GM18868 (cell line): ENCODE results near the gene NFXL1.

Experiments used
- ATAC-seq: cut with Tn5 transposase; IDR thresholded peaks from one replicate; pipeline ENCODE4 v1.9.1; 2021; ENCODE audit warnings: mild to moderate bottlenecking, moderate library complexity; ENCODE audit not compliant: unreplicated experiment

NFXL1 gene

DNA sequence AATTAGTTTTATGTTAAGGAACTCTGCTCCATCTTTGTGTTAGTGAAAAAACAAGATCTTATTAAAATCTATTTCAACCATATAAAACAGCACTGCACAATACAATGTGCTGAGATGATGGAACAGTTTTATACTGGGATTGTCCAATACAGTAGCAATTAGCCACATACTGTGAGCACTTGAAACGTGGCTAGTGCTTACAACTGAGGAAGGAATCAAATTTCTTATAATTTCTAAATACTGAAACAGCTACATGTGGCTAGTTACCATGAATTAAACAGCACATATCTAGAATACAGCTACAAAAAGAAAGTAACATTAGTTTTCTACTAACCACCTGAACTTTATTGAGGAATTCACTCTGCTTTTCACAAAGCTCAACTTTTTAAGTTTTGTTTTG is 14.7 kb downstream of the NFXL1 start:
- no peak for ATAC-seq

GRCh38 chr4:47891928-47892327 is 22.5 kb downstream of the NFXL1 start:
- ATAC-seq = no peak

GRCh38 chr4:47882228-47882627 is 32.2 kb downstream of the NFXL1 start:
- ATAC-seq = no peak

GRCh38 chr4:47879458-47879857 is 34.9 kb downstream of the NFXL1 start:
- no peak for ATAC-seq

GRCh38 chr4:47876784-47877546 is 37.4 kb downstream of the NFXL1 start:
- ATAC-seq = no peak

DNA sequence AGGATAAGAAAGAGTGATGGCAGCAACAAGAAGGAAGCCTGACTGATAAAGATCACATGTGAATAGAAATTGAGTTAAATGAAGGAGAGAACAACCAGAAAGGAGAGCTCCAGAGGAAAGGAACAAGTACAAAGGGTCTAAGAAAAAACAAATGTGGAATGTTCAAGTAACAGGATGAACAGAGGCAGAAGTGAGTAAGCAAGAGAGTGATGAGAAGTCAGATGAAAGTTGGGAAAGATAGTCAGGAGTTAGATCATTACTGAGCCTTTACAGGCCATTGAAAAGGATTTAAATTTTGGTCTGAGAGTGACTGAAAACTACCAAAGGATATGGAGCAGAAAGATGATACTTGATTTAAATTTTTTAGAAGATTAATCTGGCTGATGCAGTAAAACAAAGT is 38.1 kb downstream of the NFXL1 start:
- no peak for ATAC-seq

GRCh38 chr4:47873877-47874541 is 40.4 kb downstream of the NFXL1 start:
- no peak for ATAC-seq

GRCh38 chr4:47863486-47863885 is 50.9 kb downstream of the NFXL1 start:
- ATAC-seq = no peak

DNA sequence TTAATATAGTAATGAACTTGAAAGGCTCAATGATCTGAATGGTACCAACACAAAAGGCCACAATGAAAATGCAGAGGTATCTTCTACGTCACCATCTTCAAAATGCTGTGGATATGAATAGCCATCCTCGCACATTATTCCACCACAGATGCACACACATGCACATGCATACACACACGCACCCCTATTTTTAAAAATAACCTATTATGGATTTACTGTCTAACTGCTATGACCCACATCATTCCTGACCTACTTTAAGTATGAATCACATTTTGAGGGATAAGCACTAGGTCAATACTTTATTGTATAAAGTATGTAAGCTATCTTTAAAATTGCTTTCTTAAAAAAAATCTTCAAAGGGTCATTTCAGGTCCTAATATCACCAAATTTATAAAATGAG is 52.1 kb downstream of the NFXL1 start:
- no peak for ATAC-seq

GRCh38 chr4:47860305-47860704 is 54.1 kb downstream of the NFXL1 start:
- no peak for ATAC-seq

- no peak for ATAC-seq
These were observed 56.4 kb downstream of the NFXL1 start for GRCh38 chr4:47858006-47858405.

- ATAC-seq = no peak
These were observed 57.7 kb downstream of the NFXL1 start for GRCh38 chr4:47856713-47857112.

GRCh38 chr4:47855350-47855749 is 59.0 kb downstream of the NFXL1 start:
- ATAC-seq = no peak

- no peak for ATAC-seq
These were observed 62.2 kb downstream of the NFXL1 start for GRCh38 chr4:47852136-47852535.

GRCh38 chr4:47849466-47849865 is 64.9 kb downstream of the NFXL1 start:
- ATAC-seq = no peak

- no peak for ATAC-seq
These were observed 66.3 kb downstream of the NFXL1 start for GRCh38 chr4:47848041-47848440.

DNA sequence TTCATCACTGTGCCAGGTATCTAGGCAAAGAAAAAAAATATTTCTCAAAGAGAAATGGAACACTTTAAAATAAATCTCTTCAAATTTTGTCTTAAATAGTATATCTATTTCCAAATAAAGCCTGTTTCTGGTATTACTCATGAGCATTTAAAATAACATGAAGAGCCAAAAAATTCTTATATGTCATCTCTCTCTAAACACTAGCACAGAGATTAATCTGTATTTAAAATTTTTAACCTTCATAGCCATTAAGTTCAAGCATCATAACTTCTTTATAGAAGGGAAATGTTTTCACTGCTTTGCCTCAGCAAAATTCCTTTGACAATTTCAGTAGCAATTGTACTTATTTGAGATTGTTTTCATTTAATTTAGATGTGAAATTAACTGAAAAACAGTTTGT is 71.4 kb downstream of the NFXL1 start:
- no peak for ATAC-seq

- no peak for ATAC-seq
These were observed 74.1 kb downstream of the NFXL1 start for GRCh38 chr4:47840291-47840690.

DNA sequence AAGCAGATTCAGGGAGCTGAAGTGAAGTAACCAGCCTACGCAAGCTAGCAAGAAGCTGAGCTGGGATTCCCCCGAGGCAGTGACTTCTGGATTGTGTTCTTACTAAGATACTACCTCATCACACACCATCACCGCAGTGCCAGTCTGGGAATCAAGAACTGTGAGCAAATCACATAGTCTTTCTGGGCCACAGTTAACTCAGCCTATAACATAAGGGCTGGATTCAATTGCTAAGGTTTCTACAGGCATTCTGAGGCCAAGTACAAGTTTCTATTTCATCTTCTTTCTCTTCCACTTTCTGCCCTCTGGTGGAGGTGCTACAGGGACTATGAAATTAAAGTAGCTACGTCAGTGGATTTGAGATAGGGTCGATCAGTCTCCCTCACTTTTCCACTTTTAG is 75.1 kb downstream of the NFXL1 start:
- ATAC-seq = peak; percentile 84

DNA sequence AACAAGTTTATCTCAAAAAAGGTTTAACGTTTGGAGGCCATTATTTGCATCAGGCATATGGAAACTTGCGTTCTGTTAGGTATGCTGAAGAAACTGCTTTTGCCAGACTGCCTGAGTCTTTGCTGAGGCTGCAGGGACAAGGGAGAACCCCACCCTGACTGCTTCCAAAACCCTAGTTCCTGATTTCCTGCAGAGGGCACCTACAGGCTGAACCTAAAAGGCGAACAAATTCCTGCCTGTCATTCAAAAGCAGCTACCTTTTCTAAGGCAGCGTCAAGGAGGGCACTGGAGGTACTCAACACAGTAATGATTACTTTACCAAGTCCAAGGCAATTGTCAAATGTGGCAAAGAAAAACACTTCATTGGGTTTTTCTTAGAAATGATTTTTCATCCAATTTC is 75.9 kb downstream of the NFXL1 start:
- ATAC-seq = no peak

DNA sequence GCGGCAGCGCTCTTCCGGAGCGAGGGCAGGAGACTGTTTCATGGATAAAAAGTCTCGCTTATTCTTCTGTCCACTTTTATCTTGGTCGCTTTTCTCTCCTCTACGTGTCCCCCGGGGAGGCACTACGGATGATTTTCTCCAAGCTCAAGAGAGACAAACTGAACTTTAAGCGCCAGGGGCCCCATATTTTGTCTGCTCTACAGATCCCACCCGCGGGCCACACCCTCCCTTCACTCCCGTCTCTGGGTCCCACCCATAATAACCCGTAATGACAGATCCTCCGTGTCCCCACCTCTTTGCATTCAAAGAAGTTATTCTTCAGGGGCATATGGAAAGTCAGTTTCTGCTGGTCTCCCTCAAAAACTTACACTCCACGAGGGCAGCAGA is 76.5 kb downstream of the NFXL1 start, which contains the start of gene CORIN:
CORIN (minus strand) TSS at position 160 of the 387 bp plus-strand sequence; CDS start at position 42, 118 bp downstream.
- ATAC-seq = no peak

GRCh38 chr4:47837094-47837907 is 77.1 kb downstream of the NFXL1 start:
- ATAC-seq = peak; percentile 41
